VCaP (cell line): ENCODE data around the gene TMA7.

Experiments
- H3K27ac ChIP-seq: fragments of 450-650 bp; 2 replicates; pipeline ENCODE4 v1.5.1; 2017
- TF ChIP-seq, protein P1 (sequence below): fragments of 450-650 bp; conservative IDR thresholded peaks from 2 replicates; pipeline ENCODE4 v1.5.1; 2017; ENCODE audit warnings: mild to moderate bottlenecking, moderate library complexity

Gene TMA7

DNA sequence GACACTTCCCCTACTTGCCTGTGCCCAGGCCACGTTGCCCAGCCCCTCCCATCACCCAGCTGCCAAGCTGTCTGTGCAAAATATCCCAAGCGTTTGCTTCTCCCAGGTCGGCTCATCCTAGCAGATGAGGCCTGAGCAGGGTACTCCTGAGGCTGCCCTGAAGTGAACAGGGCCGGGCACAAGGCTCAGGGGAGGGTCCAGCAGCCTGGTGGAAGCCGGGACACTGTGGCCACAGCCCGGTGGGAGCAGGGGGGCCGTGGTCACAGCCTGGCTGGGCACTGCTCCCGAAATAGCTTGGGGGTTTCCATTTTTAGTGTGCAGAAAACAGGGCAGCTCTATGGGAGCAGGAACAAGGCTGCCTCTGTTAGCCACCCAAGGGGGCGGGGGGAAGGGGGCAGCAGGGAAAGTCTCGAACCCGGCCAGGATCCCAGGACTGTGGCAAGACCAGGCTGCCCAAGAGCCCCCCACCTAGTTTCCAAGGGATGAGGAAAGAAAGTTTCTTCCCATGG is 13.6 kb upstream of the TMA7 start:
- H3K27ac ChIP-seq: peak overlapping the region; percentile 96; the same call in 1 of the 2 replicates
- TF ChIP-seq, protein P1, sequence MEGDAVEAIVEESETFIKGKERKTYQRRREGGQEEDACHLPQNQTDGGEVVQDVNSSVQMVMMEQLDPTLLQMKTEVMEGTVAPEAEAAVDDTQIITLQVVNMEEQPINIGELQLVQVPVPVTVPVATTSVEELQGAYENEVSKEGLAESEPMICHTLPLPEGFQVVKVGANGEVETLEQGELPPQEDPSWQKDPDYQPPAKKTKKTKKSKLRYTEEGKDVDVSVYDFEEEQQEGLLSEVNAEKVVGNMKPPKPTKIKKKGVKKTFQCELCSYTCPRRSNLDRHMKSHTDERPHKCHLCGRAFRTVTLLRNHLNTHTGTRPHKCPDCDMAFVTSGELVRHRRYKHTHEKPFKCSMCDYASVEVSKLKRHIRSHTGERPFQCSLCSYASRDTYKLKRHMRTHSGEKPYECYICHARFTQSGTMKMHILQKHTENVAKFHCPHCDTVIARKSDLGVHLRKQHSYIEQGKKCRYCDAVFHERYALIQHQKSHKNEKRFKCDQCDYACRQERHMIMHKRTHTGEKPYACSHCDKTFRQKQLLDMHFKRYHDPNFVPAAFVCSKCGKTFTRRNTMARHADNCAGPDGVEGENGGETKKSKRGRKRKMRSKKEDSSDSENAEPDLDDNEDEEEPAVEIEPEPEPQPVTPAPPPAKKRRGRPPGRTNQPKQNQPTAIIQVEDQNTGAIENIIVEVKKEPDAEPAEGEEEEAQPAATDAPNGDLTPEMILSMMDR: no peak

DNA sequence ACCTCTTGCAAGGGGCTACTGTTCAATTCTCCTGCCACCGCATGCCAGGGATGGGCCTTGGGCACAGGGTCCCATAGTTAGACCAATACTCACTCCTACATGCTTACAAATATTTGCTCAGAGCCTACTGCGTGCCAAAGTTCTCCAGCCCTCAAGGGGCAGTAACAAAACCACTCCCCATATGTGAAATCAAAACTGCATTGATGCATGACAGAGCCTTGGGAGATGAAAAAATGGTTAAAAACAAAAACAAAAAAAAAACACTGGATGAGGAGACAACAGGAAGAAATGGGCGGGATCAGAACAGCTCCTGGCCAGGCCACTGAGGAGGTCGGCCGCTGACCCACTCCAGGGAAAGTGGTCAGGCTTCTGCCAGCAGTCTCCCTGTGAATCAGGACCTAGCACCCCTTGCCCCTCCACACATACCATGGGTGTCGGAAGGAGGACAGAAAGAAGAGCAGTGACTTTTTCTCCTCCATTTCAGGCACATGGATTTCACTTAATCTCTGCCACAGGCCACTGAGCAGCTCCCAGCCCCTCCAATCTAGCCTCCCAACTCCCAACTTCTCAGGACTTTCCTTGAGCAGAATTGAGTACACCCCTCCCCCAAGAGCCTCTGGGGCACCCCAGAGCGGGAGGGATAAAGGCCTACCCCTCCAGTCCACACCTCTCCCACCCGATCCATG is 13.0 kb upstream of the TMA7 start:
- peak overlapping the region; percentile 96 for H3K27ac ChIP-seq
- TF ChIP-seq, protein P1: no peak

DNA sequence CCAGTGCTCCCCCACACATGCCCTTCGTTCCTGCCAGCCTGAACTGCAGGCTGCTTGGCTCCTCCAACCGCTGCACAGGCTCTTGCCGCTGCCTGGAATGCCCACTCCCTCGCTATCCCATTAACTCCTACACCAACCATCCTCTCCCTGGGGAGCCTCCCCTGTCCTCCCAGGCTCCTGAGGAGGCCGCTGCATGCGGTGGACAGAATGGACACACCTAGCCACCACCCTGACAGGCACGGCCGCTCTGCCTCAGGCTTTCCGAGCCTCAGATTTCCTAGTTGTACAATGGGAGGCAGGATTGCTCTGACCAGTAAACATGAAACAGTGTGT is 12.5 kb upstream of the TMA7 start:
- peak overlapping the region; percentile 96 for H3K27ac ChIP-seq
- TF ChIP-seq, protein P1: no peak

DNA sequence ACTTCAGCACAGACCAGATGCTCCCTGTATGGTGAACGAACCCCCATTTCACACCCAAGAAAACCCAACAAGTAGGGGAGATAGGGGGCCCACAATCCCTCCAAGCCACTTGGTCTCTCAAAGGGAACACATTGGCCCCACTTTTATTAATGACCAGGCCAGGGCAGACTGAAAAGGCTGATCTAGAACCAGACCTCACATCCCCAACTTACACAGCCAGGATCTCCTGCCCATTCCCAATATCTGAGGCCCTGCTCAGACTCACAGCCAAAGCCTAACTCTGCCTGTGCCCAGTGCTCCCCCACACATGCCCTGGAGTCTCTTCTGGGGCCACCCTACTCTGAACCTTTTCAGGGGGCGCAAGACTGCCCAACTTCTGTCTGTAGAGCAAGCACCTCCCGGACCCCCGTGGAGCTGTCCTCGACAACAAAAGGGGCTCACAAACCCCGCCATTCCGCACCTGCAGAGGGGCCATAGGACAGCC is 11.9 kb upstream of the TMA7 start:
- TF ChIP-seq, protein P1: no peak
- peak overlapping the region; percentile 96 for H3K27ac ChIP-seq

DNA sequence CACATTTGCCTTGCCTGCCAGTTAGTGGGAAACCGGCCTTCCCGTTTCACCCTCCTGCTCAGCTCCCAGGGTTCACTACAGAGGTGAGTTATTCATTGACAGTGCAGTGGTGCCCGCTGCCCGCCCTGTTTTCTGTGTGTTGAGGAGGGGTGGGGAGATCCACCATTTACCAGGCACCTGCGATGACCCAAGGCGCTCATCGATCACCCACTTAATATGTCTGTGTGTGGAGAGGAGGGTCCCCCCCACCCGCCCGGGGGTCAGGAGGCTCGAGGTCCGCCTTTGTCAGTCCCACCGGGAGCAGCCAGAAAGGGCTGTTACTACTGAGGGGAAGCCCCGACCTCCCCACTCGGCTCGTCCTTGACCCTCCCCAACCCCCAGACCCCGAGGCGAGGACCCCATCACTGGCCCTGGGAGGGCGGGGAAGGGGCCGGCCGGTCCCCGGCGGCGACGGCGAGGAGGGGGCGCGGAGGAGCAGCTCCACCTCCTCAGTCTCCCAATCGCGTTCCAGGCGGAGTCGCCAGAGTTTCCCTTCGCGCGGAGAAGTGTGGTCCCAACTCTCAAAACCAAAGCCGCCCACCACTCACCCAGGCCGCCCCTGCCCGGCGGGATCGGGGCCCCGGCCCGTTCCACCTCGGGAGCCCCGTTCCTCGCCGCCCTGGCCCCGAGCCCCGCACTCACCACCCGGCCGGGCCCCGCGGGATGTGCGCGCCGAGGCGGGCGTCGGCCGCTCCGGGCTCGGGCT is 11.3 kb upstream of the TMA7 start:
- peak overlapping the region; percentile 96 for H3K27ac ChIP-seq
- TF ChIP-seq, protein P1: no peak

DNA sequence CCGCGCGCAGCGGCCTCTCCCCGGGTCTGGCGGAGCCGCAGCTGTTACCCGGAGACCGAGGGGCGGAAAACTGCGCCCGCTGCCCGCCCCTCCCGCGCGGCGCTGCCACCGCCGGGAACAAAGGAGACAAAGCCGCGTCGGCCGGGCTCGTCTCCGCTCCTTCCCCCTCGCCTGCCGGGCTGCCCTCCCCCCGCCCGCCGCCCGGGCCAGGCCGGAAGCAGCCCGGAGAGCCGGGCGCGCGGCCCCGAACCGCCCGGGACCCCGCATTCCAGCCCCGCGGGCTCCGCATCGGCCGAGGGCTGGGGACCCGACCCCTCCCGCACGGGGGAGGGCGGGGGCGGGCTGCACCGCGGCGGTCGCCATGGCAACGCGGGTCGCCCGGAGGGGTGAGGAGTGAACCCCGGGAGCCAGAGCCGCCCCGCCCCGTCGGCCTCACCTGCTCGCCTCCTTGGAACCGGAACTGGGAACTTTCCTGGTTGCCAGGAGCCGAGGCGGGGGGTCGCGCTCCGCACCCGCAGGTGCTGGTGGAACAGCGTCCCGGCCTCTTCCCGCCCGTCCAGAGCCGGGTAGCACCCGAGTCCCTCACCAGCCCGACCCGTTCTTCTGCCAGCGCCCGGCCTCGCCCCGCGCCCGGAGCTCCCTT is 10.6 kb upstream of the TMA7 start:
- H3K27ac ChIP-seq: peak overlapping the region; percentile 96
- TF ChIP-seq, protein P1: no peak
